DOHH2 (cell line): Measurements from ENCODE around the gene SPOPL.

ENCODE experiments used
- H3F3A ChIP-seq: fragments of 200-600 bp; sonication (generic), shearing (Covaris generic); 2 replicates; pipeline ENCODE4 v1.6.0; 2016; ENCODE audit warnings: antibody characterized with exemption, mild to moderate bottlenecking; ENCODE audit not compliant: control insufficient read depth, insufficient read depth
- H3K27ac ChIP-seq: fragments of 200-600 bp; sonication (generic); 2 replicates; pipeline ENCODE4 v1.5.1; 2014; ENCODE audit warnings: low read depth, mild to moderate bottlenecking, low read length, moderate library complexity
- H3K27me3 ChIP-seq: fragments of 200-600 bp; sonication (generic); 2 replicates; pipeline ENCODE4 v1.6.1; 2014; ENCODE audit warnings: mild to moderate bottlenecking, low read length, mixed read lengths; ENCODE audit not compliant: control insufficient read depth
- H3K36me3 ChIP-seq: fragments of 200-600 bp; sonication (generic); 2 replicates; pipeline ENCODE4 v1.6.1; 2014; ENCODE audit warnings: mild to moderate bottlenecking, low read length, moderate library complexity, mixed read lengths; ENCODE audit not compliant: control insufficient read depth
- H3K4me1 ChIP-seq: fragments of 200-600 bp; sonication (generic); 2 replicates; pipeline ENCODE4 v1.6.1; 2014; ENCODE audit warnings: mild to moderate bottlenecking, low read length, mixed read lengths; ENCODE audit not compliant: control insufficient read depth
- H3K4me2 ChIP-seq: fragments of 200-600 bp; sonication (generic); 2 replicates; pipeline ENCODE4 v1.6.0; 2014; ENCODE audit warnings: mild to moderate bottlenecking, low read length, moderate library complexity
- H3K4me3 ChIP-seq: fragments of 200-600 bp; sonication (generic); 2 replicates; pipeline ENCODE4 v1.5.1; 2014; ENCODE audit warnings: mild to moderate bottlenecking, low read length, mixed read lengths
- H3K79me2 ChIP-seq: fragments of 200-600 bp; sonication (generic); 2 replicates; pipeline ENCODE4 v1.6.1; 2014; ENCODE audit warnings: mild to moderate bottlenecking, low read length, mixed read lengths; ENCODE audit not compliant: control insufficient read depth
- H3K9me2 ChIP-seq: fragments of 200-600 bp; sonication (generic); replicated peaks from 2 replicates; pipeline ENCODE4 v1.6.1; 2014; ENCODE audit warnings: mild to moderate bottlenecking, low read length, mixed read lengths; ENCODE audit not compliant: control insufficient read depth
- H3K9me3 ChIP-seq: fragments of 200-600 bp; sonication (generic); 2 replicates; pipeline ENCODE4 v1.6.1; 2014; ENCODE audit warnings: antibody characterized with exemption, low read length, mixed read lengths; ENCODE audit not compliant: control insufficient read depth, insufficient read depth
- H4K20me1 ChIP-seq: fragments of 200-600 bp; sonication (generic); 2 replicates; pipeline ENCODE4 v1.6.0; 2014; ENCODE audit warnings: low read depth, mild to moderate bottlenecking, antibody characterized with exemption, low read length, moderate library complexity; ENCODE audit not compliant: control insufficient read depth, insufficient read depth
- EZH2phosphoT487 ChIP-seq: fragments of 200-600 bp; sonication (generic); IDR thresholded peaks from 2 replicates; pipeline ENCODE4 v1.6.1; 2017; ENCODE audit warnings: borderline replicate concordance, mild to moderate bottlenecking, antibody characterized with exemption, low read length, moderate library complexity, mixed read lengths
- TF ChIP-seq, protein P1 (sequence below): fragments of 200-600 bp; sonication (generic); IDR thresholded peaks from one replicate; pipeline ENCODE4 v1.5.1; 2014; ENCODE audit warnings: antibody characterized with exemption, mild to moderate bottlenecking, low read depth, low read length; ENCODE audit not compliant: poor library complexity, severe bottlenecking

Gene SPOPL

DNA sequence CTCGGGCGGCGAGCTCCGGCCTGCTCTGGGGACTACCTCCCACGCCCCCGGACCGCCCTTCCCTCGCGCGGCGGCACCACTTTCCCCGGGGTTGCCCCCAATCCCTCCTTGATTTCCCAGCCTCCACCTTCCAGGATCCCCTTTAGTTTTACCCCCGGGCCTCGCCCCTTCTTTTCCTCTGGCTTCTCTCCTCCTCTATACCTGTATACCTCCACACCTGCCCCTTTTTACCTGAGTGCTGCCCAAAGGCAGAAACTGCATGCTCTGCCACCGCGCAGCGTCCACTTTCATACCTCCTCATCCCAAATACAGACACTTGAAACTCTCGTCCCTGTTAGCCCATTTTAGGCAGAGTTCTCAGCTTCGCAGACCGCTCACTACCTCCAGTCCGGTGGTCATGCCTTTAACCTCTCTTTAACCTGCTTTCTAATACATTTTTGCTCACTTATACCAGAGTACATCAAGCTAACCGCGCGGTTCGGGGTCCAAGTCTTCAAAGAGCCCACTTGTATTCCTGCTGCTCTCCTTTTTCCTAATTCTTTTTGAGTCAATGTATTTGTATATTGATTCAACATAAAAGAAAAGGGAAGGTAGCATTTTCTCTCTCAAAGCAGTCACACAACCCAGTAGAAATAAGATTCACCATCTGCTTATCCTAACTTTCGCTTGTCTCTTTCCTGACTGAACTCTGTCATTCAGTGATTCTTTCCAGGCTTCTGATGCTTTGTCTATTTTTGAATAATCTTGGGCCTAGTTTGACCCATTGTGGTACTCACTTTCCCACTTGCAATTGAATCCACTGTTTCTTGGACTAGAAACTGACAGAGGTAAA, 901 bp downstream of the SPOPL start:
- Histone ChIP-seq H3K4me2 (peak overlapping the region; percentile 81), H4K20me1 (no peaks in the 10 kb centered on the region), H3K27me3 (no peaks in the 10 kb centered on the region), H3K9me2 (no peaks in the 10 kb centered on the region), H3K79me2 (peaks cover 62% of the 10 kb centered on the region), H3K36me3 (peaks cover 14% of the 10 kb centered on the region), H3K9me3 (no peaks in the 10 kb centered on the region), H3K27ac (peak overlapping the region; percentile 87), H3F3A (peaks cover 19% of the 10 kb centered on the region), H3K4me1 (peaks cover 40% of the 10 kb centered on the region), H3K4me3 (peak overlapping the region; percentile 97)
- TF ChIP-seq EZH2phosphoT487 = no peak
- TF ChIP-seq, protein P1, sequence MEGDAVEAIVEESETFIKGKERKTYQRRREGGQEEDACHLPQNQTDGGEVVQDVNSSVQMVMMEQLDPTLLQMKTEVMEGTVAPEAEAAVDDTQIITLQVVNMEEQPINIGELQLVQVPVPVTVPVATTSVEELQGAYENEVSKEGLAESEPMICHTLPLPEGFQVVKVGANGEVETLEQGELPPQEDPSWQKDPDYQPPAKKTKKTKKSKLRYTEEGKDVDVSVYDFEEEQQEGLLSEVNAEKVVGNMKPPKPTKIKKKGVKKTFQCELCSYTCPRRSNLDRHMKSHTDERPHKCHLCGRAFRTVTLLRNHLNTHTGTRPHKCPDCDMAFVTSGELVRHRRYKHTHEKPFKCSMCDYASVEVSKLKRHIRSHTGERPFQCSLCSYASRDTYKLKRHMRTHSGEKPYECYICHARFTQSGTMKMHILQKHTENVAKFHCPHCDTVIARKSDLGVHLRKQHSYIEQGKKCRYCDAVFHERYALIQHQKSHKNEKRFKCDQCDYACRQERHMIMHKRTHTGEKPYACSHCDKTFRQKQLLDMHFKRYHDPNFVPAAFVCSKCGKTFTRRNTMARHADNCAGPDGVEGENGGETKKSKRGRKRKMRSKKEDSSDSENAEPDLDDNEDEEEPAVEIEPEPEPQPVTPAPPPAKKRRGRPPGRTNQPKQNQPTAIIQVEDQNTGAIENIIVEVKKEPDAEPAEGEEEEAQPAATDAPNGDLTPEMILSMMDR = no peak

- Histone ChIP-seq H3K36me3 (peaks cover 14% of the 10 kb centered on the region), H3K9me3 (no peaks in the 10 kb centered on the region), H4K20me1 (no peaks in the 10 kb centered on the region), H3K4me1 (peaks cover 40% of the 10 kb centered on the region), H3K27ac (peak overlapping the region; percentile 87), H3K79me2 (peaks cover 68% of the 10 kb centered on the region), H3K27me3 (no peaks in the 10 kb centered on the region), H3K9me2 (no peaks in the 10 kb centered on the region), H3K4me2 (peak overlapping the region; percentile 81), H3F3A (peaks cover 19% of the 10 kb centered on the region), H3K4me3 (peak overlapping the region; percentile 97)
- TF ChIP-seq, protein P1 = no peak
- TF ChIP-seq EZH2phosphoT487 = no peak
These were observed 1.5 kb downstream of the SPOPL start for GRCh38 chr2:138503087-138503442.

- peaks cover 19% of the 10 kb centered on the region for H3F3A ChIP-seq
- peak overlapping the region; percentile 87 for H3K27ac ChIP-seq
- H3K79me2 ChIP-seq = peaks cover 74% of the 10 kb centered on the region
- H3K4me2 ChIP-seq = peak overlapping the region; percentile 81
- H4K20me1 ChIP-seq = no peaks in the 10 kb centered on the region
- no peak for TF ChIP-seq EZH2phosphoT487
- TF ChIP-seq, protein P1 = no peak
- no peaks in the 10 kb centered on the region for H3K27me3 ChIP-seq
- H3K9me2 ChIP-seq = no peaks in the 10 kb centered on the region
- no peaks in the 10 kb centered on the region for H3K9me3 ChIP-seq
- H3K4me3 ChIP-seq = peak overlapping the region; percentile 97
- H3K36me3 ChIP-seq = peaks cover 14% of the 10 kb centered on the region
- peaks cover 40% of the 10 kb centered on the region for H3K4me1 ChIP-seq
These were observed 2.1 kb downstream of the SPOPL start for GRCh38 chr2:138503652-138504051.
